Measurements from ENCODE around the gene RNF113A.
"Not testable (repeated sequence)": the region's sequence is repeated elsewhere in the genome, so short reads cannot be mapped to it uniquely, and the experiment has no call there.

The RNF113A gene

DNA sequence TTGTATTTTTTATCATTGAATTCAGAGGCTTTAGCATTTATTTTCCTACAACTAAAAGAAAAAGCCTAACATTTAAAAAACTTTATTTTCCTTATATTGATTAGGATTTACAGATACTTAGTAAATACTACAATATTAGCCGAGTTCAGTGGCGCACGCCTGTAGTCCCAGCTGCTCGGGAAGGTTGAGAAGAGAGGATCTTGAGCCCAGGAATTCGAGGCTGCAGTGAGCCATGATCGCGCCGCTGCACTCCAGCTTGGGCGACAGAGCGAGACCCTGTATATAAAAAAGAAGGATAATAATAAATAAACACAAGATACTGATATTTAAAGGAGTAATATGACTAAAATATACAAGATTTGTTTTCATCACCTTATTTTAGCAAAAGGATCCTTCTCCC lies 18.1 kb downstream of the RNF113A start:
- peak in 23 of 42 donors; percentile 1 to 44 (median 18) for DNase-seq
- intact Hi-C loops (cut with DNase I), result no loop called here

DNA sequence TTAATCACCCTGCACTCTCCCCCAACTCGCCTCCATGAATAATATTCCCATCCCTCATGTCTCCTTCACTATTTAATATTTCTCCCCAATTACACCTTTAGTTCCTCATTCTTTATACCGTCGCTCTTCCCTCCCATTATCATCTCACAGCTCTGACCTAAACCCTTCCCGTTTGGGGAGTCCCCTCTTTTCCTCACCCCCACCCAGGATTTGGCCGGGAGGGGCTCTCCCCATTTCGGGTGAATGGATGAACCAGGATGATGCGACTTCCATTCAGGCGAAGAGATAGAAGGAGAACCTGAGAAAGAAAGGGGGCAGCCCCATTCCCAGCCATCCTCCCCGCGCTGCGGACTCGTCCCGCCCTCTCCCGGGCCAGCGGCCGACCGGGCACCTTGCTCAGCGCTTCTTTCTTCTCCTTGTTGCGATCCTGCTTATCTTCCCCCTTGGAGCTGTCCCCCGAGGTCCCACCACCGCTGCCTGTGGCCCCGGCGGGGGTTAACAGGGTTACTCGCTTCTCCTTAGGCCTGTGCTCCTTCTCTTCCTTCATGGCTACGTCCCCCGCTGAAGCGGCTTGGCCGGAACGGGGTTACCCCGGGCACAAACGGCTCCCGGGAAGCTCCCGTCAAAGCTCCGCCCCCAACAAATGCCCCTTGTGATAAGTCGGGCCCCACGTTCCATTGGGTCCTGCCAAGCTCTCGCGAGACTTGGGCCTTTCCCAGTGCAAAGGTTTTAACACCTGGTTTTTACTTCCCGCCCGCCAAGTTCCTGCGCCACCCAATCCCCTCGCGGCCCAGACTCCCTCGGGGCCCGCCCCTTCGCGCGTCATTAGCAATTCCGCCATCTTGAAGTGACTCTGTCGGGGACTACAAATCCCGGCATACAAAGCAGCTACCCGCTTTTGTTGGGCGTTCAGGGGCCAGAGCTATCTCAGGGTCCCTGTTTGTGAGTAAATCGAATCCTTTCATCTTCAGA lies 18.9 kb downstream of the RNF113A start, which contains the start of gene UPF3B:
Gene UPF3B, minus strand, starts transcription at position 582 of the 972 bp plus-strand sequence. Its CDS starts 35 bp downstream, at position 547.
- DNase-seq, result peak; percentile 86 to 97 (median 94)
- intact Hi-C loops (cut with DNase I), result no loop called here

DNA sequence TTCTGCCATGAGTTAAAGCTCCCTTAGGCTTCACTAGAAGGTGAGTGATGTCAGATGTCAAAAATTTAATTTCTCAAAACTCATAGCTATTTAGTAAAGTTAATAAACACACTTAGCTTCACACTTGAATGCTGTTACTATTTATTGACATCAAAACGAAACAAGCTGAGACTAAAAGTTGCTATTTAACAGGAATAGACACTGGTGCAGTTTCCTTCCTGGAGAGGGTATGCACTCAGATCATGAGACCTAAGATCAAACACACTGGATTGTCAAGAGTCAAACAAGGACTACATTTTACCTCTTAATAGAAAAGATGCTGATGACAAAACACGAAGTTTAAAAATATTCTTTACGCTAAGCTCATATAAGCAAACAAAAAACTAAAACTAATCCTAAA lies 37.6 kb downstream of the RNF113A start:
- DNase-seq, result no peak
- intact Hi-C loops (cut with DNase I), result no loop called here

DNA sequence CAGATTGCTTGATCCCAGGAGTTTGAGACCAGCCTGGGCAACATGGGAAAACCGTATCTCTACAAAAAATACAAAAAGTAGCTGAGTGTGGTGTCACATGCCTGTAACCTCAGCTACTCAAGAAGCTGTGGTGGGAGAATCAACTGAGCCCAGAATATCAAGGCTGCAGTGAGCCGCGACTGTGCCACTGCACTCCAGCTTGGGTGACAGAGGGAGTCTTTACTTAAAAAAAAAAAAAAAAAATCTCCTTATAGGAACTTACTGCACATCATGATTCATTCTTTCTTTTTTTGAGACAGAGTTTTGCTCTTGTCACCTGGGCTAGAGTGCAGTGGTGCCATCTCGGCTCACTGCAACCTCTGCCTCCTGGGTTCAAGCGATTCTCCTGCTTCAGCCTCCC lies 43.1 kb downstream of the RNF113A start:
- intact Hi-C loops (cut with DNase I), result no loop called here
- DNase-seq, result no peak

DNA sequence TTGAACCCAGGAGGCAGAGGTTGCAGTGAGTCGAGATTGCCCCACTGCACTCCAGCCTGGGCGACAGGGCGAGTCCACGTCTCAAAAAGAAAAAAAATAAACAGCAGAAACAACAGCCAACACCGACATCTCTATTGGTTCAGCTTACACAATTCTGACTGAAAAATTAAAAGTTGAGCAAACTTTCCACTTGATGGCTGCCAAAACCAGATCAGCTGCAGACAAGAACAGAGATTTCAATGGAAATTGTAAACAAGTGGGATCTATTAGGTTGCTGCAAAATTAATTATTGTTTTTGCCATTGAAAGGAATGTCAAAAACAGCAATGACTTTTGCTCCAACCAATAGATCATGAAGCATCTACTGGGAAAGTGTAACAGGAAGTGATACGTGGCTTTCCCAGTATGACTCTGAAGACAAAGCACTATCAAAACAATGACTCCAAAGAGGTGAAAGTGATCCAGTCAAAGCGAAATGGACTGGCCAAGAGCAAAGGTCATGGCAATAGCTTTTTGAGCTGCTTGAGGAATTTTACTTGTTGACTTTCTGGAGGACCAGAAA lies 45.1 kb downstream of the RNF113A start:
- intact Hi-C loops (cut with DNase I), result no loop called here
- DNase-seq, result no peak

DNA sequence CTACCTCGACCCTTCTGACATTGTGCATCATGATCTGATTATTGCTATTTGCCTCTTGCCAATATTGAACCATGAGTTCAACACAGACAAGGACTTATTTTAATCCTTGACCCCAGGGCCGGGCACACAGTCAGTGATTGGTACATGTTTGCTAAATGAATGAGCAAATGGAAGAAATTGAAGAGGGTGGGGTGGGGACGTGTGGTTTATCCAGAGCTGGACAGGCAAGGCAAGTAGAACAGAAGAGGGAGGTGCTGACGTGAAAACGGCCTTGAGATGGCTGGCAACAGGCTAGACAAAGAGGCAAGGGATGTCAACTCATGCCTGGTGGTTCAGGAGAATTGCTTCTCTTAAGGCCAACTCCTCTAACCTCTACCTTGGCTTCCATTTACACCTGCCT lies 47.3 kb downstream of the RNF113A start:
- DNase-seq; intact Hi-C loops (cut with DNase I): not testable (repeated sequence)

DNA sequence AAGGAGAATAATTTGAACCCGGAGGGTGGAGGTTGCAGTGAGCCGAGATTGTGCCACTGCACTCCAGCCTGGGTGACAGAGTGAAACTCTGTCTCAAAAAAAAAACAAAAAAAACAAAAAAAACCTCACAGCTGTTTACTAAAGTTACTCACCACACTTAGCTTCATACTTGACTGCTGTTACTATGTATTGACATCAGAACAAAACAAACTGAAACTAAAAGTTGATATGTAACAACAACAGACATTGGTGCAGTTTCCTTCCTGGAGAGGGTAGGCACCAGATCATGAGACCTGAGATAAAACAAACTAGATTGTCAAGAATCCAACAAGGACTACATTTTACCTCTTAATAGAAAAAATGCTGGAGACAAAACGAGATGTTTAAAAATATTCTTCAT lies 49.8 kb downstream of the RNF113A start:
- DNase-seq; intact Hi-C loops (cut with DNase I): not testable (repeated sequence)
